SK-N-SH treated with all-trans-retinoic acid at 6 μM for 48 hours (cell line): ENCODE results near the gene GATC.

ENCODE experiments used
- ARNTL ChIP-seq: fragments of 450-650 bp; formaldehyde crosslinking; IDR thresholded peaks from 2 replicates; pipeline ENCODE4 v1.5.0; 2020; ENCODE audit warnings: low read depth, mild to moderate bottlenecking, moderate library complexity, borderline replicate concordance
- BACH2 ChIP-seq: fragments of 250-450 bp; sonication (Bioruptor Pico); IDR thresholded peaks from 2 replicates; pipeline ENCODE4 v1.9.0; 2021; ENCODE audit warnings: mild to moderate bottlenecking, borderline replicate concordance
- CREB5 ChIP-seq: fragments of 250-450 bp; sonication (Bioruptor Pico); IDR thresholded peaks from 2 replicates; pipeline ENCODE4 v1.5.1; 2020; ENCODE audit warnings: low read depth, mild to moderate bottlenecking, moderate library complexity
- CSDC2 ChIP-seq: fragments of 250-450 bp; sonication (Bioruptor Pico); IDR thresholded peaks from 2 replicates; pipeline ENCODE4 v1.5.0; 2020; ENCODE audit warnings: mild to moderate bottlenecking, moderate library complexity
- CSRNP3 ChIP-seq: fragments of 250-450 bp; sonication (Bioruptor Pico); IDR thresholded peaks from 2 replicates; pipeline ENCODE4 v1.5.1; 2021; ENCODE audit warnings: mild to moderate bottlenecking, moderate library complexity
- GLIS3 ChIP-seq: fragments of 250-450 bp; sonication (Bioruptor Pico); IDR thresholded peaks from 2 replicates; pipeline ENCODE4 v1.5.0; 2020; ENCODE audit warnings: mild to moderate bottlenecking, moderate library complexity
- PATZ1 ChIP-seq: fragments of 250-450 bp; sonication (Bioruptor Pico); IDR thresholded peaks from 2 replicates; pipeline ENCODE4 v1.8.0; 2020; ENCODE audit warnings: mild to moderate bottlenecking, moderate library complexity, borderline replicate concordance
- POU6F1 ChIP-seq: fragments of 250-450 bp; sonication (Bioruptor Pico); IDR thresholded peaks from 2 replicates; pipeline ENCODE4 v1.8.0; 2021; ENCODE audit warnings: low read depth, mild to moderate bottlenecking, moderate library complexity, borderline replicate concordance
- PPARA ChIP-seq: fragments of 250-450 bp; sonication (Bioruptor Pico); IDR thresholded peaks from 2 replicates; pipeline ENCODE4 v1.5.0; 2020; ENCODE audit warnings: mild to moderate bottlenecking, borderline replicate concordance
- TOX ChIP-seq: fragments of 250-450 bp; sonication (Bioruptor Pico); IDR thresholded peaks from 2 replicates; pipeline ENCODE4 v1.8.0; 2021; ENCODE audit warnings: mild to moderate bottlenecking, moderate library complexity, borderline replicate concordance
- TSHZ2 ChIP-seq: fragments of 250-450 bp; sonication (Bioruptor Pico); IDR thresholded peaks from 2 replicates; pipeline ENCODE4 v1.5.0; 2020; ENCODE audit warnings: mild to moderate bottlenecking, moderate library complexity
- ZFP30 ChIP-seq: fragments of 450-650 bp; formaldehyde crosslinking; IDR thresholded peaks from 2 replicates; pipeline ENCODE4 v1.5.0; 2022; ENCODE audit warnings: mild to moderate bottlenecking, moderate library complexity

GRCh38 chr12:120438495-120439198 lies 7.6 kb upstream of the GATC start:
- TF ChIP-seq CSDC2 (CRISPR knock-in tag) (no peak), PATZ1 (CRISPR knock-in tag) (no peak), TSHZ2 (CRISPR knock-in tag) (no peak), CREB5 (CRISPR knock-in tag) (no peak), ZFP30 (CRISPR knock-in tag) (no peak), GLIS3 (no peak), CSRNP3 (CRISPR knock-in tag) (no peak), PPARA (CRISPR knock-in tag) (no peak), POU6F1 (no peak), BACH2 (CRISPR knock-in tag) (no peak), TOX (CRISPR knock-in tag) (no peak), ARNTL (CRISPR knock-in tag) (no peak)
